SK-N-SH treated with all-trans-retinoic acid at 6 μM for 48 hours (cell line): ENCODE data around the gene AGBL1.

ENCODE experiments used
- ATAC-seq: fragments of 200-7000 bp; cut with Tn5 transposase; 3 replicates; pipeline ENCODE4 v1.9.1; 2020; ENCODE audit warnings: mild to moderate bottlenecking, moderate library complexity
- ARNTL ChIP-seq: fragments of 450-650 bp; formaldehyde crosslinking; IDR thresholded peaks from 2 replicates; pipeline ENCODE4 v1.5.0; 2020; ENCODE audit warnings: low read depth, mild to moderate bottlenecking, moderate library complexity, borderline replicate concordance
- BACH2 ChIP-seq: fragments of 250-450 bp; sonication (Bioruptor Pico); IDR thresholded peaks from 2 replicates; pipeline ENCODE4 v1.9.0; 2021; ENCODE audit warnings: mild to moderate bottlenecking, borderline replicate concordance
- CSDC2 ChIP-seq: fragments of 250-450 bp; sonication (Bioruptor Pico); IDR thresholded peaks from 2 replicates; pipeline ENCODE4 v1.5.0; 2020; ENCODE audit warnings: mild to moderate bottlenecking, moderate library complexity
- CSRNP3 ChIP-seq: fragments of 250-450 bp; sonication (Bioruptor Pico); IDR thresholded peaks from 2 replicates; pipeline ENCODE4 v1.5.1; 2021; ENCODE audit warnings: mild to moderate bottlenecking, moderate library complexity
- ESRRG ChIP-seq: fragments of 250-450 bp; sonication (Bioruptor Pico); IDR thresholded peaks from 2 replicates; pipeline ENCODE4 v1.6.1; 2021; ENCODE audit warnings: mild to moderate bottlenecking
- GLIS3 ChIP-seq: fragments of 250-450 bp; sonication (Bioruptor Pico); IDR thresholded peaks from 2 replicates; pipeline ENCODE4 v1.5.0; 2020; ENCODE audit warnings: mild to moderate bottlenecking, moderate library complexity
- ISL1 ChIP-seq: fragments of 250-450 bp; sonication (Bioruptor Pico); IDR thresholded peaks from 2 replicates; pipeline ENCODE4 v2.1.2; 2022; ENCODE audit warnings: mild to moderate bottlenecking, moderate library complexity
- PPARA ChIP-seq: fragments of 250-450 bp; sonication (Bioruptor Pico); IDR thresholded peaks from 2 replicates; pipeline ENCODE4 v1.5.0; 2020; ENCODE audit warnings: mild to moderate bottlenecking, borderline replicate concordance
- RARB ChIP-seq: fragments of 250-450 bp; sonication (Bioruptor Pico); IDR thresholded peaks from 2 replicates; pipeline ENCODE4 v1.8.0; 2021; ENCODE audit warnings: mild to moderate bottlenecking, moderate library complexity
- SNAI2 ChIP-seq: fragments of 250-450 bp; sonication (Bioruptor Pico); IDR thresholded peaks from 2 replicates; pipeline ENCODE4 v1.5.0; 2020; ENCODE audit warnings: mild to moderate bottlenecking, moderate library complexity
- TCF4 ChIP-seq: fragments of 250-450 bp; sonication (Bioruptor Pico); IDR thresholded peaks from 2 replicates; pipeline ENCODE4 v1.8.0; 2021; ENCODE audit warnings: mild to moderate bottlenecking, moderate library complexity, borderline replicate concordance
- TSHZ2 ChIP-seq: fragments of 250-450 bp; sonication (Bioruptor Pico); IDR thresholded peaks from 2 replicates; pipeline ENCODE4 v1.5.0; 2020; ENCODE audit warnings: mild to moderate bottlenecking, moderate library complexity
- ZC3H10 ChIP-seq: fragments of 250-450 bp; sonication (Bioruptor Pico); IDR thresholded peaks from 2 replicates; pipeline ENCODE4 v1.5.1; 2021; ENCODE audit warnings: mild to moderate bottlenecking, moderate library complexity
- ZFP3 ChIP-seq: fragments of 250-450 bp; sonication (Bioruptor Pico); IDR thresholded peaks from 2 replicates; pipeline ENCODE4 v1.5.0; 2020; ENCODE audit warnings: mild to moderate bottlenecking, moderate library complexity
- ZFP30 ChIP-seq: fragments of 450-650 bp; formaldehyde crosslinking; IDR thresholded peaks from 2 replicates; pipeline ENCODE4 v1.5.0; 2022; ENCODE audit warnings: mild to moderate bottlenecking, moderate library complexity
- ZNF565 ChIP-seq: fragments of 450-650 bp; formaldehyde crosslinking; conservative IDR thresholded peaks from 2 replicates; pipeline ENCODE4 v1.5.0; 2020; ENCODE audit warnings: low read depth, mild to moderate bottlenecking, moderate library complexity
- ZNF70 ChIP-seq: fragments of 450-650 bp; formaldehyde crosslinking; IDR thresholded peaks from 2 replicates; pipeline ENCODE4 v1.5.0; 2020; ENCODE audit warnings: mild to moderate bottlenecking, moderate library complexity
- ZNF8 ChIP-seq: fragments of 450-650 bp; formaldehyde crosslinking; IDR thresholded peaks from 2 replicates; pipeline ENCODE4 v1.5.0; 2020; ENCODE audit warnings: mild to moderate bottlenecking, moderate library complexity
- TF ChIP-seq, protein P1 (sequence below): fragments of 250-450 bp; sonication (Bioruptor Pico); IDR thresholded peaks from 2 replicates; pipeline ENCODE4 v1.8.0; 2020; ENCODE audit warnings: mild to moderate bottlenecking, moderate library complexity, borderline replicate concordance
- TF ChIP-seq, protein P2 (sequence below): fragments of 250-450 bp; sonication (Bioruptor Pico); IDR thresholded peaks from 2 replicates; pipeline ENCODE4 v1.8.0; 2021; ENCODE audit warnings: low read depth, mild to moderate bottlenecking, moderate library complexity, borderline replicate concordance
- TF ChIP-seq, protein P3 (sequence below): fragments of 250-450 bp; sonication (Bioruptor Pico); IDR thresholded peaks from 2 replicates; pipeline ENCODE4 v1.5.1; 2020; ENCODE audit warnings: low read depth, mild to moderate bottlenecking, moderate library complexity

The AGBL1 gene

GRCh38 chr15:86677278-86677677 is 597.6 kb downstream of the AGBL1 start (continued):
- TF ChIP-seq, protein P1, sequence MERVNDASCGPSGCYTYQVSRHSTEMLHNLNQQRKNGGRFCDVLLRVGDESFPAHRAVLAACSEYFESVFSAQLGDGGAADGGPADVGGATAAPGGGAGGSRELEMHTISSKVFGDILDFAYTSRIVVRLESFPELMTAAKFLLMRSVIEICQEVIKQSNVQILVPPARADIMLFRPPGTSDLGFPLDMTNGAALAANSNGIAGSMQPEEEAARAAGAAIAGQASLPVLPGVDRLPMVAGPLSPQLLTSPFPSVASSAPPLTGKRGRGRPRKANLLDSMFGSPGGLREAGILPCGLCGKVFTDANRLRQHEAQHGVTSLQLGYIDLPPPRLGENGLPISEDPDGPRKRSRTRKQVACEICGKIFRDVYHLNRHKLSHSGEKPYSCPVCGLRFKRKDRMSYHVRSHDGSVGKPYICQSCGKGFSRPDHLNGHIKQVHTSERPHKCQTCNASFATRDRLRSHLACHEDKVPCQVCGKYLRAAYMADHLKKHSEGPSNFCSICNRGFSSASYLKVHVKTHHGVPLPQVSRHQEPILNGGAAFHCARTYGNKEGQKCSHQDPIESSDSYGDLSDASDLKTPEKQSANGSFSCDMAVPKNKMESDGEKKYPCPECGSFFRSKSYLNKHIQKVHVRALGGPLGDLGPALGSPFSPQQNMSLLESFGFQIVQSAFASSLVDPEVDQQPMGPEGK (CRISPR knock-in tag): no peak
- TF ChIP-seq CSDC2 (CRISPR knock-in tag) (no peak), ZNF70 (CRISPR knock-in tag) (no peak), ZFP3 (CRISPR knock-in tag) (no peak)

DNA sequence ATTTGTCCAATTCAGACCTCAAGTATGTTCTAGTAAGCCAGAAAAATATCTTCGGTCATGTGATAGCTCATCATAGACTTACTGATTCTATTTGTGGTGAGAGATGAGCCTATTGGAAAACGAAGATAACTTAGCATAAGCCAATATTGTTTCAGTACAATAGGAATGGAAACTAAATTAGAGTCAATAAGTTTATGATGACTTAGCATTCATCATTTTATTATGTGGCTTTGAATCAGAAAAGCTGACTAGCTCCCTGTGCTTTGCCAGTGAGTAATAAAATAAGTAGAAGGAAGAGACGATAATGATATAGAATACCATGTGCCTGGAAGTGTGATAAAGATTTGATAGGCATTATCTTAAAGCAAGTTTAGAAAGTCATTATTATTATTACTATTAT is 605.6 kb downstream of the AGBL1 start:
- ATAC-seq: no peak
- TF ChIP-seq PPARA (CRISPR knock-in tag): no peak
- no peak for TF ChIP-seq BACH2 (CRISPR knock-in tag)
- TF ChIP-seq, protein P1 (CRISPR knock-in tag): no peak
- no peak for TF ChIP-seq ARNTL (CRISPR knock-in tag)
- no peak for TF ChIP-seq GLIS3 (CRISPR knock-in tag)
- no peak for TF ChIP-seq CSRNP3 (CRISPR knock-in tag)
- no peak for TF ChIP-seq TSHZ2 (CRISPR knock-in tag)
- TF ChIP-seq TCF4 (CRISPR knock-in tag): no peak
- TF ChIP-seq ZNF565 (CRISPR knock-in tag): no peak
- no peak for TF ChIP-seq RARB (CRISPR knock-in tag)
- TF ChIP-seq ISL1 (CRISPR knock-in tag): no peak
- TF ChIP-seq ZC3H10 (CRISPR knock-in tag): no peak
- TF ChIP-seq ZFP30 (CRISPR knock-in tag): no peak
- no peak for TF ChIP-seq ESRRG
- TF ChIP-seq SNAI2 (CRISPR knock-in tag): no peak
- TF ChIP-seq CSDC2 (CRISPR knock-in tag): no peak
- no peak for TF ChIP-seq ZFP3 (CRISPR knock-in tag)
- TF ChIP-seq, protein P2, sequence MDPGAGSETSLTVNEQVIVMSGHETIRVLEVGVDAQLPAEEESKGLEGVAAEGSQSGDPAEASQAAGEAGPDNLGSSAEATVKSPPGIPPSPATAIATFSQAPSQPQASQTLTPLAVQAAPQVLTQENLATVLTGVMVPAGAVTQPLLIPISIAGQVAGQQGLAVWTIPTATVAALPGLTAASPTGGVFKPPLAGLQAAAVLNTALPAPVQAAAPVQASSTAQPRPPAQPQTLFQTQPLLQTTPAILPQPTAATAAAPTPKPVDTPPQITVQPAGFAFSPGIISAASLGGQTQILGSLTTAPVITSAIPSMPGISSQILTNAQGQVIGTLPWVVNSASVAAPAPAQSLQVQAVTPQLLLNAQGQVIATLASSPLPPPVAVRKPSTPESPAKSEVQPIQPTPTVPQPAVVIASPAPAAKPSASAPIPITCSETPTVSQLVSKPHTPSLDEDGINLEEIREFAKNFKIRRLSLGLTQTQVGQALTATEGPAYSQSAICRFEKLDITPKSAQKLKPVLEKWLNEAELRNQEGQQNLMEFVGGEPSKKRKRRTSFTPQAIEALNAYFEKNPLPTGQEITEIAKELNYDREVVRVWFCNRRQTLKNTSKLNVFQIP (CRISPR knock-in tag): no peak
- TF ChIP-seq, protein P3, sequence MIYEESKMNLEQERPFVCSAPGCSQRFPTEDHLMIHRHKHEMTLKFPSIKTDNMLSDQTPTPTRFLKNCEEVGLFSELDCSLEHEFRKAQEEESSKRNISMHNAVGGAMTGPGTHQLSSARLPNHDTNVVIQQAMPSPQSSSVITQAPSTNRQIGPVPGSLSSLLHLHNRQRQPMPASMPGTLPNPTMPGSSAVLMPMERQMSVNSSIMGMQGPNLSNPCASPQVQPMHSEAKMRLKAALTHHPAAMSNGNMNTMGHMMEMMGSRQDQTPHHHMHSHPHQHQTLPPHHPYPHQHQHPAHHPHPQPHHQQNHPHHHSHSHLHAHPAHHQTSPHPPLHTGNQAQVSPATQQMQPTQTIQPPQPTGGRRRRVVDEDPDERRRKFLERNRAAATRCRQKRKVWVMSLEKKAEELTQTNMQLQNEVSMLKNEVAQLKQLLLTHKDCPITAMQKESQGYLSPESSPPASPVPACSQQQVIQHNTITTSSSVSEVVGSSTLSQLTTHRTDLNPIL (CRISPR knock-in tag): no peak
- TF ChIP-seq ZNF8 (CRISPR knock-in tag): no peak
- TF ChIP-seq, all 23 proteins: peak for 0
